GM20000 (cell line): ENCODE results near the gene MAGI1.

Source experiments
- DNase-seq: peaks from one replicate; pipeline ENCODE4 v3.0.0; 2012; ENCODE audit warnings: low spot score
- CTCF ChIP-seq: IDR thresholded peaks from 2 replicates; pipeline ENCODE4 v1.5.1; 2012; ENCODE audit warnings: mild to moderate bottlenecking, control low read depth; ENCODE audit errors: extremely low read depth, missing control alignments

The MAGI1 gene

DNA sequence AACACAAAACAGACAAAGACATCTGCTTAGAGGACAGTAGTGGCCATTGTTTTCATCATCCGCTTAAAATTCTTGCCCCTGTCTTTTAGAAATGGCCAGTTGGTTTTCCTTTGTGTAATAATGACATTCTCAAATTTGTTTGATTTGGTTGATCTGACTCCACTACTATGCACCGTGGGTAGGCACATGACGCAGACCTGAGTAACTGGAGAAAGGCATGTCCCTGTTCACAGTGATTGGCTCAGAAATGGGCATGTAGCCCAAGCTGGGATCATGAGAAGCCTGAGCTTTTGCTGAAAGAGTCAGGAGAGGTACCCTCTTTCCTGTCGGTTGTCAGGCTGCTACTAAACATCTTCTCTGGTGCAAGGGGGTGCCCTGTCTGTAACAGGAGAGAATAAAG is 36.6 kb upstream of the MAGI1 start:
- no peak for DNase-seq
- no peak for TF ChIP-seq CTCF

GRCh38 chr3:66073464-66074141 is 34.9 kb upstream of the MAGI1 start:
- DNase-seq = no peak
- TF ChIP-seq CTCF = no peak

- TF ChIP-seq CTCF = no peak
- DNase-seq = no peak
These were observed 29.5 kb upstream of the MAGI1 start for GRCh38 chr3:66068255-66068654.

DNA sequence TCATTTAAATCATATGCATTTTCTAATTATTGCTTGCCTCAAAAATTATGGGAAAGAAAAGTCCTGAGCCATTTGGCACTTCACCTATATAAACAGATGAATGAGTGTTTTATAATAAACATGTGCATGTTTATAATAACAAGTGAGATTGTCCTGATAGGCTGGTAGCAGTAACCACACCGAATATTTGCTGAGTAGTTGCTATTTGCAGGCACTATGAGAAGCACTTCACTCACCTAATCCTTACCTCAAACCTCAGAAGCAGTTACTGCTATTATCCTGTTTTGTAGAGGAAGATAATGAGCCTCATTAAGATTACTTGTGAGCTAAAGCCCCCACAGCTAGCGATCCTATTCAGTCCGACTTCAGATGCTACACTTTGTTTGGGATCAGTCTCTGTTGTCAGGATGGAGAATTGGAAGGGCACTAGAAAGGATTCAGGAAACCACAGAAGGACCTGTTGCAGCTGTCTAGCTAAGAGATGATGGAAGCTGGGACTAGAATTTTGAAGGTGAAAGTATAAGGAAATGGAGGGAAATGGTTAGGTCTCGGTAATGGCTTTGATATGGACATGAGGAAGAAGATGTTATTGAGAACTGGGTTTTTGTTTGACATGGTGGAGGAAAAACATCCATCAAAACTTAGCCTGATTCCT is 28.4 kb upstream of the MAGI1 start:
- DNase-seq = no peak
- no peak for TF ChIP-seq CTCF

GRCh38 chr3:66055289-66055688 is 16.6 kb upstream of the MAGI1 start:
- no peak for TF ChIP-seq CTCF
- DNase-seq = no peak

GRCh38 chr3:66053550-66054094 is 14.9 kb upstream of the MAGI1 start:
- TF ChIP-seq CTCF = no peak
- no peak for DNase-seq

- DNase-seq = no peak
These were observed 14.2 kb upstream of the MAGI1 start for GRCh38 chr3:66052721-66053549.

More at GRCh38 chr3:66052721-66053549, 14.2 kb upstream of the MAGI1 start:
- TF ChIP-seq CTCF = no peak
